Measurements from ENCODE around the gene PHRF1.

Gene PHRF1

DNA sequence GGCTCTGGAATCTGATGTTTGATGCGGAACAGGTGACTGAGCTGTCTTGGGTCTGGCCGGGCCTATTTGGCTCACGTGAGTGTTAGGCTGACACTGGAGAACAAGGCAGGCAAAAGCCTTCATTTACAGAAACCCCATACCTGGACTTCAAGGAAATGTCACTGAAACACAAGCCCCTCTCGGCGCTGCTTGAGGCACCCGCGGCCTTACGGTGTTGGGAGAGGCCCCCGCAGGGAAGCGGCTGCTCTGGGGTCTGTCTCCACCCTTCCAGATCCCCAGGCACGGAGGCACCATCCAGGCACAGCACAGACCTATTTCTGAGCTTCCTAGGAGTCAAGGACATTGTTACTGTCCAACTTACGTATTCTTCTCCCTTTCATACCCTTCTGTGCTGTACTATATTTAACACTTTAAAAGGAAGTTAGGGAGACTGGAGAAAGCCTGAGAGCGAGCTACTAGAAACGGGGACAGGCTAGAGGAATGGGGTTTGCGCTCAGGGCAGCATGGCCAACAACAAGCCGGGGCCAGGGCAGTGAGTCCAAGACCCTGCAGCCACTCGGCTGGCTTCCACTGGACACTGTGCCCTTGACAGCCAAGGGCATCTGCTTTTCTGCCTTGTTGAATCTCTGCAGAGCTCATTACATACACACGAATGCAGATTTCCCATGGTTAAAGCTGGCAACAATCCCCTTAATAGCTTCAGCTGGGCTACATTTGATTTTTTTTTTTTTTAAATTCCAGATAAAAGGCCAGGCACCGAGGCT, 84.6 kb downstream of the PHRF1 start:
- DNase-seq: peak; percentile 8
